AG10803 (cell line): Measurements from ENCODE around the gene USHBP1.
A peak's percentile ranks its signal among the peaks of the same experiment; 100 is the strongest.

Experiments
- DNase-seq: peaks from one replicate; pipeline ENCODE4 v3.0.0; 2010; ENCODE audit warnings: low read depth
- H3K4me3 ChIP-seq: 2 replicates; pipeline ENCODE4 v1.5.1; 2011; ENCODE audit warnings: mild to moderate bottlenecking, low read length, control low read depth
- TF ChIP-seq, protein P1 (sequence below): conservative IDR thresholded peaks from 2 replicates; pipeline ENCODE4 v1.5.1; 2011; ENCODE audit warnings: mild to moderate bottlenecking, low read length, control low read depth, inconsistent platforms

Gene USHBP1

DNA sequence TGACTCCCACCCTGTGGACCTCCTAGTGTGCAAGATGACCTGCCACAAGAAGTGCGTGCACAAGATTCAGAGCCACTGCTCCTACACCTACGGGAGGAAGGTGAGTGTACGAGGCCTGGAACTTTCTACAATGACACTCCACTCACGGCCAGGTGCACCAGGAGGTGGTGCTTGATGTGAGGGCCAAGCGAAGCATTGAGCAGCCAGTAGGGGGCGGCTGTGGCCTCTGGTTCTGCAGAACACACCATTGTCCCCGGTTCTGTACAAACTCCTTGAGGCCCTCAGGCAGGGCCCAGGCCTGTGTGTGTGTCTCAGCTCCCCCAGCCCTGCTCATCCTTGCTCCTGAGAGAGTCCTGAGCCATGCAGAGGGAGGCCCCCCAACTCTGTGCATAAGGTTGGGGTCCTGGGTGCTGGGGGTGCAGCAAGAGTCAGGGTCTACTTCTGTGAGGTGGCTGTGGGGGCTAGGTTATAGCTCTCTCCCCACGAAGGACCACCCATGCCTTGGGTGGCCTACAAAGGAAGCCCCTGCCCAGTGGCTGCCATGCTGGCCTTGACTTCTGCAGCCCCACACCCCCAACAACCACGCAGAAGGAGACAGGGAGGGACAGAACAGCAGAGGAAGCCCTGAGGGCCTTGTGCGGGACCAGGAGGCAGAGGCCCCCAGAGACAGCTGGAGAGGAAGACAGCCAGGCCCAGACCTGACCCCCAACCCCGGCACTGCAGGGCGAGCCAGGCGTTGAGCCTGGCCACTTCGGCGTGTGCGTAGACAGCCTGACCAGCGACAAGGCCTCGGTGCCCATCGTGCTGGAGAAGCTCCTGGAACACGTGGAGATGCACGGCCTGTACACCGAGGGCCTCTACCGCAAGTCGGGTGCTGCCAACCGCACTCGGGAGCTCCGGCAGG is 59.1 kb downstream of the USHBP1 start:
- TF ChIP-seq, protein P1, sequence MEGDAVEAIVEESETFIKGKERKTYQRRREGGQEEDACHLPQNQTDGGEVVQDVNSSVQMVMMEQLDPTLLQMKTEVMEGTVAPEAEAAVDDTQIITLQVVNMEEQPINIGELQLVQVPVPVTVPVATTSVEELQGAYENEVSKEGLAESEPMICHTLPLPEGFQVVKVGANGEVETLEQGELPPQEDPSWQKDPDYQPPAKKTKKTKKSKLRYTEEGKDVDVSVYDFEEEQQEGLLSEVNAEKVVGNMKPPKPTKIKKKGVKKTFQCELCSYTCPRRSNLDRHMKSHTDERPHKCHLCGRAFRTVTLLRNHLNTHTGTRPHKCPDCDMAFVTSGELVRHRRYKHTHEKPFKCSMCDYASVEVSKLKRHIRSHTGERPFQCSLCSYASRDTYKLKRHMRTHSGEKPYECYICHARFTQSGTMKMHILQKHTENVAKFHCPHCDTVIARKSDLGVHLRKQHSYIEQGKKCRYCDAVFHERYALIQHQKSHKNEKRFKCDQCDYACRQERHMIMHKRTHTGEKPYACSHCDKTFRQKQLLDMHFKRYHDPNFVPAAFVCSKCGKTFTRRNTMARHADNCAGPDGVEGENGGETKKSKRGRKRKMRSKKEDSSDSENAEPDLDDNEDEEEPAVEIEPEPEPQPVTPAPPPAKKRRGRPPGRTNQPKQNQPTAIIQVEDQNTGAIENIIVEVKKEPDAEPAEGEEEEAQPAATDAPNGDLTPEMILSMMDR, result peak; percentile 59
- peak; percentile 41 for DNase-seq

DNA sequence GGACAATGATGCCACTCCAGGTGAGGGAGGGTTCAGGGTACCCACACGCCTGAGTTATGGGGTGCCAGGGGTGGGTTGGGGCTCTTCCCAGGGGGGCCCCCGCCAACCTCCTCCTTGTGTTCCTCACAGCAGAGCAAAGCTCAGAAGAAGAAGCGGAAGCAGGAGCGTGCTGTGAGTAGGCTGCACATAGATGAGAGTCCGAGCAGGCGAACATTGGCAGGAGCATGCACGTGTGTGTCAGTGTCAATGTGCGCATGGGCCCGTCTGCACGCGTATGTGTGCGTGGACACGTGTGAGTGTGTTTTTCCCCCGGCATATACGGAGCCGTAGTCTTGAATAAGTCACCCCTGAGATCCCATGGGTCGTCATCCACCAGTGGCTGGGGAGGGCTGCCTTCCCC is 61.8 kb downstream of the USHBP1 start:
- TF ChIP-seq, protein P1, result no peak
- H3K4me3 ChIP-seq, result no peak overlapping the region
- DNase-seq, result no peak

More for the DNA sequence above, 59.1 kb downstream of the USHBP1 start:
- no peak overlapping the region for H3K4me3 ChIP-seq

DNA sequence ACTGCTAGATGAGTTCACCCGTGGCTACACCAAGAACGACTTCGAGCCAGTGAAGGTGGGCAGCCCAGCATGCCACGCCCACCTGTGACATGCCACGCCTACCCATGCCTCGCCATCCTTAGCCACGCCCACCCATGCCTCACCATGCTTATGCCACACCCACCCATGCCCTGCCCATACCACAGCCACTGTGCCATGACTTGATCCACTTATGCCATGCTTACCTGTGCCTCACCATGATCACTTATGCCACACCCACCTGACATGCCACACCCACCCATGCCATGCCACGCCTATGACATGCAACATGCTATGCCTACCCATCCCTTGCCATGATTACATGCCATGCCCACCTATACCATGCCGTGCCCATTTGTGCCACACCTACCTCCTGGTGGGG is 62.3 kb downstream of the USHBP1 start:
- TF ChIP-seq, protein P1, result no peak
- H3K4me3 ChIP-seq, result no peak overlapping the region
- DNase-seq, result no peak

DNA sequence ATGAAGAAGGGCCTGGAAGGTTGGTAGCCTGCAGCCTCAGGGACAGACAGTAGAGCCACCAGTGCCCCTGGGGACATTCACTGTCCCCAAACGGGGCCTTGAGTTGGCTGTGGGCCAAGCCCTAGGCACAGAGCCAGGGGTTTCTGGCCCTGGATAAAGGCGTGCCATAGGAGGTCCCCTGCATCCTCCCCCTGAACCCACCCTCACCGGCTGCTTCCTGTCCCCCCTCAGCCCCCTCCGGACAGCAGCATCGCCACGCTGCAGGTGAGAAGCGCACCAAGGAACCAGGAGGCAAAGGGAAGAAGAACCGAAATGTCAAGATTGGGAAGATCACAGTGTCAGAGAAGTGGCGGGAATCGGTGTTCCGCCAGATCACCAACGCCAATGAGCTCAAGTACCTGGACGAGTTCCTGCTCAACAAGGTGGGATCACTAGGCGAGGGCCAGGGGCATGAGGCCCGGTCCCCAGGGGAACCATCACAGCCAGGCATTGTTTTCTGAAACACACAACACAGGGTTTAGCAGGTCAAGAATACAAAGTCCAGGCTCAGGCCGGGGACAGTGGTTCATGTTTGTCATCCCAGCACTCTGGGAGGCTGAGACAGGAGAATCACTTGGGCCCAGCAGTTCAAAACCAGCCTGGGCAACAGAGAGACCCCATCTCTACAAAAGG is 64.0 kb downstream of the USHBP1 start:
- TF ChIP-seq, protein P1, result no peak
- DNase-seq, result no peak
- H3K4me3 ChIP-seq, result no peak overlapping the region
